DND-41 (cell line): ENCODE data around the gene JARID2.

ENCODE experiments used
- ATAC-seq: fragments of 200-7000 bp; cut with Tn5 transposase; 3 replicates; pipeline ENCODE4 v1.9.1; 2021; ENCODE audit warnings: low read depth; ENCODE audit not compliant: insufficient read depth
- DNase-seq: peaks from one replicate; pipeline ENCODE4 v3.0.0-alpha.2; 2020
- H2AFZ ChIP-seq: 2 replicates; pipeline ENCODE4 v1.6.0; 2012; ENCODE audit warnings: low read depth, low read length
- H3K27ac ChIP-seq: 2 replicates; pipeline ENCODE4 v1.5.1; 2012; ENCODE audit warnings: low read length, inconsistent platforms
- H3K27me3 ChIP-seq: fragments of 200-600 bp; sonication (generic); 2 replicates; pipeline ENCODE4 v1.6.0; 2012; ENCODE audit warnings: low read length, mild to moderate bottlenecking, inconsistent platforms; ENCODE audit not compliant: insufficient read depth, poor library complexity
- H3K36me3 ChIP-seq: 2 replicates; pipeline ENCODE4 v1.5.1; 2012; ENCODE audit warnings: low read length, inconsistent platforms; ENCODE audit not compliant: insufficient read depth
- H3K4me1 ChIP-seq: 2 replicates; pipeline ENCODE4 v1.5.1; 2012; ENCODE audit warnings: mild to moderate bottlenecking, low read length; ENCODE audit not compliant: insufficient read depth
- H3K4me2 ChIP-seq: 2 replicates; pipeline ENCODE4 v1.6.0; 2012; ENCODE audit warnings: mild to moderate bottlenecking, moderate library complexity, low read length, inconsistent platforms; ENCODE audit not compliant: insufficient read depth
- H3K4me3 ChIP-seq, 2 experiments: fragments of 200-600 bp in 1 of 2; shearing (Covaris generic) in 1 of 2; 2 replicates each; pipeline ENCODE4 v1.5.1; 2012 to 2016; ENCODE audit warnings: inconsistent platforms in 2 of 2, low read length in 2 of 2, mild to moderate bottlenecking in 2 of 2, low read depth in 1 of 2, moderate library complexity in 1 of 2
- H3K79me2 ChIP-seq: 2 replicates; pipeline ENCODE4 v1.6.0; 2012; ENCODE audit warnings: low read length, inconsistent platforms; ENCODE audit not compliant: insufficient read depth
- H3K9ac ChIP-seq: 2 replicates; pipeline ENCODE4 v1.6.0; 2012; ENCODE audit warnings: low read depth, mild to moderate bottlenecking, inconsistent platforms, low read length, moderate library complexity
- H3K9me3 ChIP-seq: 2 replicates; pipeline ENCODE4 v1.5.1; 2012; ENCODE audit warnings: low read length, moderate library complexity, mild to moderate bottlenecking, inconsistent platforms; ENCODE audit not compliant: insufficient read depth, severe bottlenecking
- H4K20me1 ChIP-seq: 2 replicates; pipeline ENCODE4 v1.6.0; 2012; ENCODE audit warnings: low read length; ENCODE audit not compliant: insufficient read depth
- EZH2 ChIP-seq: IDR thresholded peaks from 3 replicates; pipeline ENCODE4 v1.6.1; 2012; ENCODE audit warnings: borderline replicate concordance, low read depth, mild to moderate bottlenecking, moderate library complexity, low read length, inconsistent platforms; ENCODE audit not compliant: severe bottlenecking
- TF ChIP-seq, protein P1 (sequence below): IDR thresholded peaks from 2 replicates; pipeline ENCODE4 v1.5.1; 2012; ENCODE audit warnings: borderline replicate concordance, low read length, moderate library complexity, mild to moderate bottlenecking; ENCODE audit not compliant: poor library complexity, severe bottlenecking; ENCODE audit errors: extremely low read depth

The JARID2 gene

DNA sequence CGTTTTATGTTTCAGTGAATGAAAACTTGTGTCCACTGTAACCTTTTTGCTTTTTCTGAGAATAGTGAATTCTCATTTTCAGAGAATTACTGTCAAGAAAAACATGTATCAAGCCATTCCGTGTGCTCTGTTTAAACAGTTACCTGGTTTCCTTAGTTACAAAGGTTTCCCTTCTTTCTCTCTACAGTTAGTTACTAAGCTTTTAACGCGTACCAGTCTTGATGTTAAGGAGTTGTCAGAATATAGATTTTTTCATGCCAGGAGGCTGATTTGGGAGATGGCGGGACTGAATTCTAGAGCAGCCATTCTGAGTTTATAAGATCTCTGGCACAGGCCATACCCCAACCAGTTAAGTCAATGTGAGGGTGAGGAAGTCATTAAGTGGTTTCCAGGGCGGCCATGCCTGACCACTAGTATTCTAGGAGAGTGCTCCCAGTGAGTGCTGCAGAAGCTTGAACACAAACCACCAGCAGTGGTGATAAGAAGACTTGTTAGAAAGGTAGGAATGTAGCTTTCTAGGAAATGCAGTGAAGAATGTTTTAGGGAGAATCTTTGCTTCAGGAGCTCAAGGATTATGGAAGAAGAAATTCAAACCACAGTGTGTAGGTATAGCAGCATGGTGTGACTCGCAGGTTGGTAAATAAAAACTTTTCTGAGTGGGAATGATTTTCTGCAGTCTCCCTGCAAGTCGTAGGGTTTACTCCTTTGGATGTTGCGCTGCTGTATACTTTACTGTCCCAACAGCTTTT lies 112.9 kb downstream of the JARID2 start:
- DNase-seq, result no peak
- H3K4me1 ChIP-seq, result no peaks in the 10 kb centered on the region
- no peak for ATAC-seq
- H3K4me2 ChIP-seq, result no peak overlapping the region
- no peaks in the 10 kb centered on the region for H3K27me3 ChIP-seq
- TF ChIP-seq, protein P1, sequence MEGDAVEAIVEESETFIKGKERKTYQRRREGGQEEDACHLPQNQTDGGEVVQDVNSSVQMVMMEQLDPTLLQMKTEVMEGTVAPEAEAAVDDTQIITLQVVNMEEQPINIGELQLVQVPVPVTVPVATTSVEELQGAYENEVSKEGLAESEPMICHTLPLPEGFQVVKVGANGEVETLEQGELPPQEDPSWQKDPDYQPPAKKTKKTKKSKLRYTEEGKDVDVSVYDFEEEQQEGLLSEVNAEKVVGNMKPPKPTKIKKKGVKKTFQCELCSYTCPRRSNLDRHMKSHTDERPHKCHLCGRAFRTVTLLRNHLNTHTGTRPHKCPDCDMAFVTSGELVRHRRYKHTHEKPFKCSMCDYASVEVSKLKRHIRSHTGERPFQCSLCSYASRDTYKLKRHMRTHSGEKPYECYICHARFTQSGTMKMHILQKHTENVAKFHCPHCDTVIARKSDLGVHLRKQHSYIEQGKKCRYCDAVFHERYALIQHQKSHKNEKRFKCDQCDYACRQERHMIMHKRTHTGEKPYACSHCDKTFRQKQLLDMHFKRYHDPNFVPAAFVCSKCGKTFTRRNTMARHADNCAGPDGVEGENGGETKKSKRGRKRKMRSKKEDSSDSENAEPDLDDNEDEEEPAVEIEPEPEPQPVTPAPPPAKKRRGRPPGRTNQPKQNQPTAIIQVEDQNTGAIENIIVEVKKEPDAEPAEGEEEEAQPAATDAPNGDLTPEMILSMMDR, result no peak
- no peak for TF ChIP-seq EZH2
- H3K9me3 ChIP-seq, result no peaks in the 10 kb centered on the region
- no peak overlapping the region for H2AFZ ChIP-seq
- H3K27ac ChIP-seq, result no peak overlapping the region
- H3K4me3 ChIP-seq, result no peak overlapping the region
- H3K36me3 ChIP-seq, result 0 out of 2 replicates have a peak, but pooled peaks cover 2% of the 10 kb centered on the region
- peaks cover 63% of the 10 kb centered on the region for H3K79me2 ChIP-seq
- H3K9ac ChIP-seq, result no peak overlapping the region
- H4K20me1 ChIP-seq, result peaks cover 37% of the 10 kb centered on the region

DNA sequence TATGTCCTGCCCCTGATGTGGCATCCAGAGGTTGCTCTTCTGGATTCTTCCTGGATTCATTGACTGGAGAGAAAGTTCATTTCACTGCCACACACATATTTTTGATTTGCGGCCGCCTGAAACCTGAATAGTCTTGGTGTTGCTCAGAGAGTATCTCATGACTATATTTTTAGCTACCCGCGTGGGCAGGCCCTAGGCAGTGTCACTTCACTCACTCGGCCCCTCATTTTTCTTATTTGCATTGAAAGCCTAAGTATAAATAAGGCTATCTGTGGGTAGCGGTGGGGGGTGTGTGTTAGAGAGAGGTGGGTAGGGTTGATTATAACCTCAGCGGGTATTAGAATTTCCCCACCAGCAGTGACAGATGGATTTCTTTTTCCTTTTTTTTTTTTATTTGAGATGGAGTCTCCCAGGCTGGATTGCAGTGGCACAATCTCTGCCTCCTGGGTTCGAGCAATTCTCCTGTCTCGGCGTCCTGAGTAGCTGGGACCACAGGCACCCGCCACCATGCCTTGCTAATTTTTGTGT lies 113.5 kb downstream of the JARID2 start:
- H4K20me1 ChIP-seq, result peaks cover 33% of the 10 kb centered on the region
- H3K79me2 ChIP-seq, result peaks cover 64% of the 10 kb centered on the region
- DNase-seq (no peak), ATAC-seq (no peak)
- 0 out of 2 replicates have a peak, but pooled peaks cover 2% of the 10 kb centered on the region for H3K36me3 ChIP-seq
- H3K4me1 ChIP-seq, result peaks cover 4% of the 10 kb centered on the region
- TF ChIP-seq EZH2, result no peak
- TF ChIP-seq, protein P1, result no peak
- no peaks in the 10 kb centered on the region for H3K27me3 ChIP-seq
- no peak overlapping the region for H3K4me2 ChIP-seq
- H3K27ac ChIP-seq, result no peak overlapping the region
- H2AFZ ChIP-seq, result no peak overlapping the region
- H3K4me3 ChIP-seq, result no peak overlapping the region
- no peak overlapping the region for H3K9ac ChIP-seq
- no peaks in the 10 kb centered on the region for H3K9me3 ChIP-seq

DNA sequence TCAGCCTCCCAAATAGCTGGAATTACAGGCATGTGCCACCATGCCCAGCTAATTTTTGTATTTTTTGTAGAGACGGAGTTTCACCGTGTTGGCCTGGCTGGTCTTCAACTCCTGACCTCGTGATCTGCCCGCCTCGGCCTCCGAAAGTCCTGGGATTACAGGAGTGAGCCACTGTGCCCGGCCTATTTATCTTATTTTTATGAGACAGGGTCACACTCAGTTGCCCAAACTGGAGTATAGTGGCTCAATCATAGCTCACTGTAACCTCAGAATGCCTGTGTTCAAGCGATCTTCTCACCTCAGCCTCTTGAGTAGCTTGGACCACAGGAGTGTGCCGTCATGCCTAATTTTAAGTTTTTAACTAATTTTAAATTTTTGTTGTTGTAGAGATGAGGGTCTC lies 114.4 kb downstream of the JARID2 start:
- Histone ChIP-seq H3K79me2 (peaks cover 68% of the 10 kb centered on the region), H3K27ac (no peak overlapping the region)
- ATAC-seq, result no peak

More for the DNA sequence above, 114.4 kb downstream of the JARID2 start:
- Histone ChIP-seq H2AFZ (no peak overlapping the region), H3K4me2 (no peak overlapping the region), H4K20me1 (peaks cover 30% of the 10 kb centered on the region), H3K36me3 (0 out of 2 replicates have a peak, but pooled peaks cover 2% of the 10 kb centered on the region), H3K9me3 (no peaks in the 10 kb centered on the region), H3K4me1 (peaks cover 4% of the 10 kb centered on the region), H3K9ac (no peak overlapping the region), H3K27me3 (no peaks in the 10 kb centered on the region), H3K4me3 (no peak overlapping the region)
- DNase-seq, result no peak
- TF ChIP-seq EZH2, result no peak
- TF ChIP-seq, protein P1, result no peak
